Panc1 (cell line): ENCODE results near the gene SELENOS. TPM values are rescaled to one million over a fixed set of nuclear protein-coding genes. Genes with fewer than 3 reads are reported as not detected.

Experiments
- ATAC-seq: fragments of 200-7000 bp; cut with Tn5 transposase; 2 replicates; pipeline ENCODE4 v1.9.1; 2020; ENCODE audit warnings: mild to moderate bottlenecking, moderate library complexity
- BruUV-seq: library from RNA; stranded (reverse); fragments of 400-500 nt; replicated peaks from 2 replicates; lab custom pipeline; 2021; lab: Mats Ljungman, UMichigan
- CTCF ChIA-PET: fragments of 300-600 bp; sonication (Branson Sonifier 250); formaldehyde crosslinking; loops from one replicate; lab custom pipeline; 2022; ENCODE audit warnings: antibody characterized with exemption; lab: Charles Lee
- POLR2A ChIA-PET: fragments of 300-600 bp; sonication (Branson Sonifier 250); formaldehyde crosslinking; loops from one replicate; lab custom pipeline; 2022; ENCODE audit warnings: antibody characterized with exemption; lab: Charles Lee
- DNase-seq: peaks from one replicate; pipeline ENCODE4 v3.0.0-alpha.2; 2010; ENCODE audit warnings: low read depth, low spot score
- H3K27ac ChIP-seq: 2 replicates; pipeline ENCODE4 v1.5.1; 2011; ENCODE audit warnings: mild to moderate bottlenecking, low read length, inconsistent platforms
- H3K27me3 ChIP-seq: fragments of 200-500 bp; sonication (Bioruptor generic); 2 replicates; pipeline ENCODE4 v1.6.0; 2014; ENCODE audit warnings: low read length, inconsistent platforms; ENCODE audit not compliant: control insufficient read depth, insufficient read depth
- H3K36me3 ChIP-seq: fragments of 200-500 bp; sonication (Bioruptor generic); 2 replicates; pipeline ENCODE4 v1.5.1; 2014; ENCODE audit warnings: inconsistent platforms, mild to moderate bottlenecking, low read length, moderate library complexity; ENCODE audit not compliant: control insufficient read depth, insufficient read depth
- H3K4me1 ChIP-seq: 2 replicates; pipeline ENCODE4 v1.5.1; 2011; ENCODE audit warnings: inconsistent platforms, mild to moderate bottlenecking, low read length, moderate library complexity; ENCODE audit not compliant: control insufficient read depth, insufficient read depth
- H3K4me3 ChIP-seq, 2 experiments: 2 replicates each; pipeline ENCODE4 v1.5.1; 2011 to 2012; ENCODE audit warnings: low read depth in 2 of 2, low read length in 2 of 2, mild to moderate bottlenecking in 2 of 2, inconsistent platforms in 1 of 2, moderate library complexity in 1 of 2
- H3K9me3 ChIP-seq: fragments of 200-500 bp; sonication (Bioruptor generic); 2 replicates; pipeline ENCODE4 v1.5.1; 2014; ENCODE audit warnings: low read depth, mild to moderate bottlenecking, inconsistent platforms, low read length, moderate library complexity; ENCODE audit not compliant: control insufficient read depth, insufficient read depth
- POLR2AphosphoS5 ChIP-seq: IDR thresholded peaks from 2 replicates; pipeline ENCODE4 v1.6.1; 2012; ENCODE audit warnings: mild to moderate bottlenecking, low read depth, low read length, moderate library complexity
- SIN3A ChIP-seq: IDR thresholded peaks from 2 replicates; pipeline ENCODE4 v1.6.1; 2012; ENCODE audit warnings: low read depth, mild to moderate bottlenecking, low read length, moderate library complexity, borderline replicate concordance; ENCODE audit not compliant: insufficient read depth
- TCF7L2 ChIP-seq: IDR thresholded peaks from 2 replicates; pipeline ENCODE4 v1.6.1; 2011; ENCODE audit warnings: mild to moderate bottlenecking, low read depth, low read length, inconsistent platforms
- in situ Hi-C: cut with HindIII; loops from 2 replicates; pipeline ENCODE4 v1.10.0; 2016; ENCODE audit warnings: low sequenced_read_pairs, low pct_unique_long_range_greater_than_20kb
- intact Hi-C: fragments of 100-400 bp; cut with micrococcal nuclease; formaldehyde crosslinking; loops from one replicate; pipeline ENCODE4 v1.10.0; 2022; ENCODE audit not compliant: unreplicated experiment
- total RNA-seq: library from RNA; stranded (reverse); gene quantifications from one replicate; pipeline ENCODE4 v1.2.1, GENCODE V29; 2021; ENCODE audit not compliant: unreplicated experiment
- TF ChIP-seq, protein P1 (sequence below), 2 experiments: IDR thresholded peaks; 2 replicates each; pipeline ENCODE4 v1.6.1; 2011 to 2012; ENCODE audit warnings: low read depth in 2 of 2, control low read depth in 1 of 2, low read length in 1 of 2, mild to moderate bottlenecking in 1 of 2, moderate library complexity in 1 of 2; ENCODE audit not compliant: insufficient read depth in 1 of 2
- TF ChIP-seq, protein P2 (sequence below): fragments of 450-650 bp; IDR thresholded peaks from 2 replicates; pipeline ENCODE4 v1.5.1; 2017; ENCODE audit warnings: mild to moderate bottlenecking

The SELENOS gene
- total RNA-seq, 1 experiment from 2014 or later = 74.9 TPM

- TF ChIP-seq TCF7L2 = no peak
- TF ChIP-seq POLR2AphosphoS5 = no peak
- no peak for TF ChIP-seq SIN3A
- TF ChIP-seq, protein P1, sequence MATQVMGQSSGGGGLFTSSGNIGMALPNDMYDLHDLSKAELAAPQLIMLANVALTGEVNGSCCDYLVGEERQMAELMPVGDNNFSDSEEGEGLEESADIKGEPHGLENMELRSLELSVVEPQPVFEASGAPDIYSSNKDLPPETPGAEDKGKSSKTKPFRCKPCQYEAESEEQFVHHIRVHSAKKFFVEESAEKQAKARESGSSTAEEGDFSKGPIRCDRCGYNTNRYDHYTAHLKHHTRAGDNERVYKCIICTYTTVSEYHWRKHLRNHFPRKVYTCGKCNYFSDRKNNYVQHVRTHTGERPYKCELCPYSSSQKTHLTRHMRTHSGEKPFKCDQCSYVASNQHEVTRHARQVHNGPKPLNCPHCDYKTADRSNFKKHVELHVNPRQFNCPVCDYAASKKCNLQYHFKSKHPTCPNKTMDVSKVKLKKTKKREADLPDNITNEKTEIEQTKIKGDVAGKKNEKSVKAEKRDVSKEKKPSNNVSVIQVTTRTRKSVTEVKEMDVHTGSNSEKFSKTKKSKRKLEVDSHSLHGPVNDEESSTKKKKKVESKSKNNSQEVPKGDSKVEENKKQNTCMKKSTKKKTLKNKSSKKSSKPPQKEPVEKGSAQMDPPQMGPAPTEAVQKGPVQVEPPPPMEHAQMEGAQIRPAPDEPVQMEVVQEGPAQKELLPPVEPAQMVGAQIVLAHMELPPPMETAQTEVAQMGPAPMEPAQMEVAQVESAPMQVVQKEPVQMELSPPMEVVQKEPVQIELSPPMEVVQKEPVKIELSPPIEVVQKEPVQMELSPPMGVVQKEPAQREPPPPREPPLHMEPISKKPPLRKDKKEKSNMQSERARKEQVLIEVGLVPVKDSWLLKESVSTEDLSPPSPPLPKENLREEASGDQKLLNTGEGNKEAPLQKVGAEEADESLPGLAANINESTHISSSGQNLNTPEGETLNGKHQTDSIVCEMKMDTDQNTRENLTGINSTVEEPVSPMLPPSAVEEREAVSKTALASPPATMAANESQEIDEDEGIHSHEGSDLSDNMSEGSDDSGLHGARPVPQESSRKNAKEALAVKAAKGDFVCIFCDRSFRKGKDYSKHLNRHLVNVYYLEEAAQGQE (IDR thresholded peaks at IDR 0.05; ENCODE audit: insufficient read depth in 1 of 2, low read depth in 2 of 2, low read length in 1 of 2) = no peak
- TF ChIP-seq, protein P2, sequence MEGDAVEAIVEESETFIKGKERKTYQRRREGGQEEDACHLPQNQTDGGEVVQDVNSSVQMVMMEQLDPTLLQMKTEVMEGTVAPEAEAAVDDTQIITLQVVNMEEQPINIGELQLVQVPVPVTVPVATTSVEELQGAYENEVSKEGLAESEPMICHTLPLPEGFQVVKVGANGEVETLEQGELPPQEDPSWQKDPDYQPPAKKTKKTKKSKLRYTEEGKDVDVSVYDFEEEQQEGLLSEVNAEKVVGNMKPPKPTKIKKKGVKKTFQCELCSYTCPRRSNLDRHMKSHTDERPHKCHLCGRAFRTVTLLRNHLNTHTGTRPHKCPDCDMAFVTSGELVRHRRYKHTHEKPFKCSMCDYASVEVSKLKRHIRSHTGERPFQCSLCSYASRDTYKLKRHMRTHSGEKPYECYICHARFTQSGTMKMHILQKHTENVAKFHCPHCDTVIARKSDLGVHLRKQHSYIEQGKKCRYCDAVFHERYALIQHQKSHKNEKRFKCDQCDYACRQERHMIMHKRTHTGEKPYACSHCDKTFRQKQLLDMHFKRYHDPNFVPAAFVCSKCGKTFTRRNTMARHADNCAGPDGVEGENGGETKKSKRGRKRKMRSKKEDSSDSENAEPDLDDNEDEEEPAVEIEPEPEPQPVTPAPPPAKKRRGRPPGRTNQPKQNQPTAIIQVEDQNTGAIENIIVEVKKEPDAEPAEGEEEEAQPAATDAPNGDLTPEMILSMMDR = no peak
- ChIA-PET CTCF (no interaction called here), POLR2A (no interaction called here)
- H3K4me1 ChIP-seq = no peaks in the 10 kb centered on the region; the same call in 1 of the 2 replicates
- in situ Hi-C loops (no loop called here), intact Hi-C loops (no loop called here)
- H3K4me3 ChIP-seq = no peak overlapping the region
- no peaks in the 10 kb centered on the region for H3K27me3 ChIP-seq
- ATAC-seq (no peak), DNase-seq (no peak)
- H3K9me3 ChIP-seq = no peaks in the 10 kb centered on the region
- H3K27ac ChIP-seq = no peak overlapping the region
- BruUV-seq = no TSS peak
- no peaks in the 10 kb centered on the region for H3K36me3 ChIP-seq
Observed at GRCh38 chr15:101305820-101306255, 28.6 kb upstream of the SELENOS start.

DNA sequence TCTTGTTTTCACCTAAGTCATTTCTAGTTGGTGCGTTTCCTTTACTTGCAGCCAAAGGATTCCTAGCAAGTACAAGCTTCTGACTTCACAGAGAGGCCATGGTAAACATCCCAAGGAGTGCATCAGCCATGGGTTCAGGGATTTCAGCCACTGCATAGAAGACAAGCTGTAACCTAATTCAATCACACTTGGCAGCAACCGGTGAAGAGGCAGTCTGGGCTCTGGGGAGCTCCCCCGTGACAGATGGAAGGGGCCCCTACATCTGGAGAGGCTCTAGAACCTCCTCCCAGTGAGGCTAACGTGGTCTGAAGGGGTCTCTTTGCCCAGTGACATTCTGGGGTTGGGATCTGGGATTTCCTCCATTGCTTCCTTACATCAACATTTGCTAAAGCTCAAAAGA, 26.1 kb upstream of the SELENOS start:
- no peak for DNase-seq
- no peaks in the 10 kb centered on the region for H3K36me3 ChIP-seq
- H3K4me3 ChIP-seq = no peak overlapping the region
- TF ChIP-seq, protein P1 (IDR thresholded peaks at IDR 0.05; ENCODE audit: insufficient read depth in 1 of 2, low read depth in 2 of 2, low read length in 1 of 2) = no peak
- TF ChIP-seq, protein P2 = no peak
- no peak for TF ChIP-seq SIN3A
- TF ChIP-seq TCF7L2 = no peak
- no peak for TF ChIP-seq POLR2AphosphoS5
- BruUV-seq = no TSS peak
- in situ Hi-C loops (no loop called here), intact Hi-C loops (loop anchor here (5.0 kb wide), 1 partner anchor 199 kb away; no protein-coding TSS in a partner anchor)
- no peaks in the 10 kb centered on the region for H3K27me3 ChIP-seq
- H3K27ac ChIP-seq = no peak overlapping the region
- H3K4me1 ChIP-seq = peaks cover 2% of the 10 kb centered on the region; the same call in 1 of the 2 replicates
- ATAC-seq = no peak
- no peaks in the 10 kb centered on the region for H3K9me3 ChIP-seq
- ChIA-PET POLR2A (no interaction called here), CTCF (no interaction called here)
